Measurements from ENCODE around the gene OOSP4B. TPM values are rescaled to one million over a fixed set of nuclear protein-coding genes. Genes with fewer than 3 reads are reported as not detected.
"Not testable (repeated sequence)": the region's sequence is repeated elsewhere in the genome, so short reads cannot be mapped to it uniquely, and the experiment has no call there.

The OOSP4B gene
- total and polyA plus RNA-seq, 3 experiments from 2014 or later: not detected

GRCh38 chr11:60040109-60040508, 23.1 kb downstream of the OOSP4B start, which contains the start of gene OOSP2:
Gene OOSP2, plus strand, starts transcription at chr11:60040409. Its CDS starts 51 bp downstream, at chr11:60040460.
- Mint-ChIP-seq H3K4me1 (no peaks in the 10 kb centered on the region), H3K4me3 (no peak within 1 kb of the TSS), H3K27ac (no peak within 1 kb of the TSS), H3K9me3 (no peaks in the 10 kb centered on the region), H3K27me3 (peaks cover 0 to 12% of the 10 kb centered on the region in 2 donors), H3K36me3 (no peaks in the 10 kb centered on the region)
- no peaks in the 10 kb centered on the region for H3K27me3 ChIP-seq (ENCODE audit: insufficient read depth, low read length, poor library complexity, severe bottlenecking)
- DNase-seq: no peak
- ChIA-PET POLR2A (no interaction called here), CTCF (no interaction called here)
- no peaks in the 10 kb centered on the region for H3K36me3 ChIP-seq (ENCODE audit: insufficient read depth, low read length)
- H3K4me1 ChIP-seq (ENCODE audit: insufficient read depth, low read length): no peaks in the 10 kb centered on the region
- no peak within 1 kb of the TSS for H3K4me3 ChIP-seq (ENCODE audit: low read length)
- no peak within 1 kb of the TSS for H3K27ac ChIP-seq (ENCODE audit: low read depth, low read length)
- H3K9me3 ChIP-seq (ENCODE audit: low read length): no peaks in the 10 kb centered on the region

- H3K4me1 Mint-ChIP-seq; H3K27me3 Mint-ChIP-seq; POLR2A ChIA-PET; H3K9me3 Mint-ChIP-seq; H3K4me3 ChIP-seq (ENCODE audit: low read length); H3K4me1 ChIP-seq (ENCODE audit: insufficient read depth, low read length); DNase-seq; H3K9me3 ChIP-seq (ENCODE audit: low read length); H3K36me3 ChIP-seq (ENCODE audit: insufficient read depth, low read length); H3K27ac Mint-ChIP-seq; H3K36me3 Mint-ChIP-seq; H3K27me3 ChIP-seq (ENCODE audit: insufficient read depth, low read length, poor library complexity, severe bottlenecking); CTCF ChIA-PET; H3K4me3 Mint-ChIP-seq; H3K27ac ChIP-seq (ENCODE audit: low read depth, low read length): not testable (repeated sequence)
Observed at GRCh38 chr11:60050422-60050821, 33.4 kb downstream of the OOSP4B start.

- POLR2A ChIA-PET; H3K27me3 Mint-ChIP-seq; H3K9me3 ChIP-seq (ENCODE audit: low read length); CTCF ChIA-PET; H3K4me1 Mint-ChIP-seq; H3K36me3 Mint-ChIP-seq; H3K9me3 Mint-ChIP-seq; H3K27ac Mint-ChIP-seq; H3K27me3 ChIP-seq (ENCODE audit: insufficient read depth, low read length, poor library complexity, severe bottlenecking); H3K4me3 Mint-ChIP-seq; H3K36me3 ChIP-seq (ENCODE audit: insufficient read depth, low read length); H3K27ac ChIP-seq (ENCODE audit: low read depth, low read length); H3K4me3 ChIP-seq (ENCODE audit: low read length); DNase-seq; H3K4me1 ChIP-seq (ENCODE audit: insufficient read depth, low read length): not testable (repeated sequence)
Observed at GRCh38 chr11:60050839-60051238, 33.9 kb downstream of the OOSP4B start.

GRCh38 chr11:60056349-60056969, 39.5 kb downstream of the OOSP4B start, which contains the start of gene MS4A3:
Gene MS4A3, plus strand, starts transcription at chr11:60056665. Its CDS starts 4,496 bp downstream, at chr11:60061161.
- no peaks in the 10 kb centered on the region for H3K4me1 ChIP-seq (ENCODE audit: insufficient read depth, low read length)
- no peaks in the 10 kb centered on the region for H3K27me3 ChIP-seq (ENCODE audit: insufficient read depth, low read length, poor library complexity, severe bottlenecking)
- Mint-ChIP-seq H3K4me1 (no peaks in the 10 kb centered on the region), H3K27ac (peak within 1 kb of the TSS in 1 of 8 donors; percentile 36), H3K4me3 (no peak within 1 kb of the TSS), H3K27me3 (peaks cover 4 to 9% of the 10 kb centered on the region in 2 donors), H3K36me3 (no peaks in the 10 kb centered on the region), H3K9me3 (peaks cover 0 to 12% (median 0%) of the 10 kb centered on the region in 5 donors)
- no peaks in the 10 kb centered on the region for H3K9me3 ChIP-seq (ENCODE audit: low read length)
- no peak within 1 kb of the TSS for H3K27ac ChIP-seq (ENCODE audit: low read depth, low read length)
- no peak within 1 kb of the TSS for H3K4me3 ChIP-seq (ENCODE audit: low read length)
- no peaks in the 10 kb centered on the region for H3K36me3 ChIP-seq (ENCODE audit: insufficient read depth, low read length)
- ChIA-PET CTCF (no interaction called here), POLR2A (no interaction called here)
- no peak for DNase-seq

GRCh38 chr11:60059052-60059451, 42.1 kb downstream of the OOSP4B start:
- H3K27me3 ChIP-seq (ENCODE audit: insufficient read depth, low read length, poor library complexity, severe bottlenecking): no peaks in the 10 kb centered on the region
- no peak overlapping the region for H3K4me3 ChIP-seq (ENCODE audit: low read length)
- no peak overlapping the region for H3K27ac Mint-ChIP-seq
- peaks cover 4 to 6% of the 10 kb centered on the region in 2 donors for H3K27me3 Mint-ChIP-seq
- CTCF ChIA-PET: no interaction called here
- H3K36me3 ChIP-seq (ENCODE audit: insufficient read depth, low read length): no peaks in the 10 kb centered on the region
- H3K4me3 Mint-ChIP-seq: no peak overlapping the region
- no peak for DNase-seq
- H3K4me1 Mint-ChIP-seq: no peaks in the 10 kb centered on the region
- peaks cover 0 to 7% (median 0%) of the 10 kb centered on the region in 5 donors for H3K9me3 Mint-ChIP-seq
- H3K27ac ChIP-seq (ENCODE audit: low read depth, low read length): no peak overlapping the region
- no peaks in the 10 kb centered on the region for H3K4me1 ChIP-seq (ENCODE audit: insufficient read depth, low read length)
- POLR2A ChIA-PET: no interaction called here
- H3K9me3 ChIP-seq (ENCODE audit: low read length): no peaks in the 10 kb centered on the region
- no peaks in the 10 kb centered on the region for H3K36me3 Mint-ChIP-seq

GRCh38 chr11:60059521-60060240, 42.7 kb downstream of the OOSP4B start:
- H3K36me3 ChIP-seq (ENCODE audit: insufficient read depth, low read length): no peaks in the 10 kb centered on the region
- H3K27me3 ChIP-seq (ENCODE audit: insufficient read depth, low read length, poor library complexity, severe bottlenecking): no peaks in the 10 kb centered on the region
- H3K4me3 Mint-ChIP-seq: no peak overlapping the region
- DNase-seq: no peak
- ChIA-PET CTCF (no interaction called here), POLR2A (no interaction called here)
- H3K4me1 Mint-ChIP-seq: no peaks in the 10 kb centered on the region
- no peak overlapping the region for H3K4me3 ChIP-seq (ENCODE audit: low read length)
- no peaks in the 10 kb centered on the region for H3K9me3 ChIP-seq (ENCODE audit: low read length)
- no peaks in the 10 kb centered on the region for H3K36me3 Mint-ChIP-seq
- peaks cover 0 to 7% (median 0%) of the 10 kb centered on the region in 5 donors for H3K9me3 Mint-ChIP-seq
- no peaks in the 10 kb centered on the region for H3K4me1 ChIP-seq (ENCODE audit: insufficient read depth, low read length)
- H3K27me3 Mint-ChIP-seq: peaks cover 4 to 6% of the 10 kb centered on the region in 2 donors
- H3K27ac Mint-ChIP-seq: no peak overlapping the region
- no peak overlapping the region for H3K27ac ChIP-seq (ENCODE audit: low read depth, low read length)

- no peaks in the 10 kb centered on the region for H3K36me3 ChIP-seq (ENCODE audit: insufficient read depth, low read length)
- Mint-ChIP-seq H3K4me3 (no peak overlapping the region), H3K9me3 (peaks cover 0 to 2% (median 0%) of the 10 kb centered on the region in 5 donors), H3K36me3 (no peaks in the 10 kb centered on the region), H3K4me1 (no peaks in the 10 kb centered on the region), H3K27ac (no peak overlapping the region), H3K27me3 (peaks cover 3 to 4% of the 10 kb centered on the region in 2 donors)
- H3K27me3 ChIP-seq (ENCODE audit: insufficient read depth, low read length, poor library complexity, severe bottlenecking): no peaks in the 10 kb centered on the region
- no peak overlapping the region for H3K4me3 ChIP-seq (ENCODE audit: low read length)
- no peak for DNase-seq
- H3K9me3 ChIP-seq (ENCODE audit: low read length): no peaks in the 10 kb centered on the region
- POLR2A ChIA-PET: no interaction called here
- H3K27ac ChIP-seq (ENCODE audit: low read depth, low read length): no peak overlapping the region
- no peaks in the 10 kb centered on the region for H3K4me1 ChIP-seq (ENCODE audit: insufficient read depth, low read length)
- CTCF ChIA-PET: no interaction called here
Observed at GRCh38 chr11:60064111-60064510, 47.1 kb downstream of the OOSP4B start.

- Mint-ChIP-seq H3K27me3 (peaks cover 3 to 4% of the 10 kb centered on the region in 2 donors), H3K4me3 (no peak overlapping the region), H3K4me1 (no peaks in the 10 kb centered on the region), H3K36me3 (no peaks in the 10 kb centered on the region), H3K9me3 (no peaks in the 10 kb centered on the region), H3K27ac (no peak overlapping the region)
- CTCF ChIA-PET: no interaction called here
- POLR2A ChIA-PET: no interaction called here
- no peaks in the 10 kb centered on the region for H3K27me3 ChIP-seq (ENCODE audit: insufficient read depth, low read length, poor library complexity, severe bottlenecking)
- H3K9me3 ChIP-seq (ENCODE audit: low read length): no peaks in the 10 kb centered on the region
- H3K4me1 ChIP-seq (ENCODE audit: insufficient read depth, low read length): no peaks in the 10 kb centered on the region
- H3K36me3 ChIP-seq (ENCODE audit: insufficient read depth, low read length): no peaks in the 10 kb centered on the region
- H3K4me3 ChIP-seq (ENCODE audit: low read length): no peak overlapping the region
- no peak overlapping the region for H3K27ac ChIP-seq (ENCODE audit: low read depth, low read length)
- no peak for DNase-seq
Observed at GRCh38 chr11:60065801-60066200, 48.8 kb downstream of the OOSP4B start.

All from CD8-positive, alpha-beta memory T cell (primary cell).